GM12801 (cell line): ENCODE results near the gene SLC16A2.

Source experiments
- TF ChIP-seq, protein P1 (sequence below): IDR thresholded peaks from one replicate; pipeline ENCODE4 v1.5.1; 2011; ENCODE audit warnings: control low read depth; ENCODE audit not compliant: insufficient read length; ENCODE audit errors: extremely low read depth

SLC16A2 gene

DNA sequence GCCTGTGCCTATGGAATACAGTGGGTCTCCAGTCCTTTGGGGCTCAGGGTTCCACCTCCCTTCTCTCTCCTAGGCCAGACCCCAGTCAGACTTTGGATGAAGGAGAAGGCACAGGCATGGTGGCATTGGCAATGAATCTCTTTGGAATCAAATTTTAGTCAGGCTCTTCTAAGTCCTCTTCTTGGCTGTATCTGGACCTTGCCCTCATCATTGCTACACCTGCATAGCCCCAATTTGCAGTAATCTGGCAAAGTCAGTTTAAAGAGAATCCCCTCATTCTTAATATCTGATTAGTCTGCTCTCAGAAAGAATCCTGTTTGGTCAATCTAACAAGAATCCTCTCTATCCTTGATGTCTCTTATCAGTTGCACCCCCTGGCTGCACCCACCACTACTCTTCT lies 77.6 kb downstream of the SLC16A2 start:
- TF ChIP-seq, protein P1, sequence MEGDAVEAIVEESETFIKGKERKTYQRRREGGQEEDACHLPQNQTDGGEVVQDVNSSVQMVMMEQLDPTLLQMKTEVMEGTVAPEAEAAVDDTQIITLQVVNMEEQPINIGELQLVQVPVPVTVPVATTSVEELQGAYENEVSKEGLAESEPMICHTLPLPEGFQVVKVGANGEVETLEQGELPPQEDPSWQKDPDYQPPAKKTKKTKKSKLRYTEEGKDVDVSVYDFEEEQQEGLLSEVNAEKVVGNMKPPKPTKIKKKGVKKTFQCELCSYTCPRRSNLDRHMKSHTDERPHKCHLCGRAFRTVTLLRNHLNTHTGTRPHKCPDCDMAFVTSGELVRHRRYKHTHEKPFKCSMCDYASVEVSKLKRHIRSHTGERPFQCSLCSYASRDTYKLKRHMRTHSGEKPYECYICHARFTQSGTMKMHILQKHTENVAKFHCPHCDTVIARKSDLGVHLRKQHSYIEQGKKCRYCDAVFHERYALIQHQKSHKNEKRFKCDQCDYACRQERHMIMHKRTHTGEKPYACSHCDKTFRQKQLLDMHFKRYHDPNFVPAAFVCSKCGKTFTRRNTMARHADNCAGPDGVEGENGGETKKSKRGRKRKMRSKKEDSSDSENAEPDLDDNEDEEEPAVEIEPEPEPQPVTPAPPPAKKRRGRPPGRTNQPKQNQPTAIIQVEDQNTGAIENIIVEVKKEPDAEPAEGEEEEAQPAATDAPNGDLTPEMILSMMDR = no peak

DNA sequence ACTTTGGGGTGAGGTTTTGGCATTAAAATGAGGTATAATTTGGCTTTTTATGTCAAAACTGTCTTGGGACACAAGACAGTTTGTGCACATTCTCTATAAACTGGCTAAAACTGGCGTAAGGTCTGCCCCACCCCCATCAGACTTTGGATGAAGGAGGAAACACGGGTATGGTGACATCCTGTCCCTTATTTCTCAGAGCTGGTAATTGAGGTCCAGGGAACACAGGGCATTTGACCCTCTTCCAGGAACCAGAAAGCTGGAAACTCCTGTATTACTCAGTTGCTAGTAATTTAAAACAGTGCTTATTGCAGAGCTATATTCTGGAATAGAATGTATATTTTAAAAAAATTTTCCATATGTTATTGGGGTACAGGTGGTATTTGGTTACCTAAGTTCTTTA lies 78.8 kb downstream of the SLC16A2 start:
- TF ChIP-seq, protein P1 = no peak

DNA sequence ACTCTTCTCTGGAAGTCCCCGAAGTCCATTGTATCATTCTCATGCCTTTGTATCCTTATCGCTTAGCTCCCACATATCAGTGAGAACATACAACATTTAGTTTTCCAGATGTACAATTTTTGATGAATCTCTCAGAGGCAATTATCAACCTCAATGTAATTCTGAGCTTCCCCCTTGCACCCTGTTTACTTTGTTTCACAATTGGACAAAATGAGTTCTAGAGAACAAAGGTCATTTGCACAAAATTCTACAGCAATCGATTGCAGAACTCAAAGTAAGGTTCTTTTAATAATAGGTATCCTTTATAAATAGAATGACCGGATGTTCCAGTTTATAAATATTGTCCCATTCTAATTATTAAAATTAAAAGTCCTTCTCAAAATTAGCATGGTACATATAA lies 79.3 kb downstream of the SLC16A2 start:
- TF ChIP-seq, protein P1 = no peak

DNA sequence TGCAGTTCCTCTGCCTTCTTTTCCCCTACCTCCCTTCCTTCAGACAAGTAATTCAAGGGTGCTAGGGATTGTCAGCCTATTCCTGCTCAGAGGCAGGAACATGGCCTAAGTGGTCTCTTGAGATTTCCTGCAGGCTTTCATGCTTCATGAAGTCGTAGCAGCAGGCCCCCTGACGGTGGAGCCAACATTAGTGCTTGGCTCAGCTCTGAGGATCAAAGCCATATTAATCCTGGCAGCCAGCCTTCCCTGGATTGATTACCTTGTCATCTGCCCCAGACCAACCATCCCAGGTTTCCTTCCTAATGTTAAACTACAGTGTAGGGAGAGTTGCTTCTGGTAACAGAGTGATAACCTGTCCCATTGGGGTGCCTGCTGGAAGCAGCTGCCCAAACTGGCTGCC lies 84.1 kb downstream of the SLC16A2 start:
- TF ChIP-seq, protein P1 = no peak

DNA sequence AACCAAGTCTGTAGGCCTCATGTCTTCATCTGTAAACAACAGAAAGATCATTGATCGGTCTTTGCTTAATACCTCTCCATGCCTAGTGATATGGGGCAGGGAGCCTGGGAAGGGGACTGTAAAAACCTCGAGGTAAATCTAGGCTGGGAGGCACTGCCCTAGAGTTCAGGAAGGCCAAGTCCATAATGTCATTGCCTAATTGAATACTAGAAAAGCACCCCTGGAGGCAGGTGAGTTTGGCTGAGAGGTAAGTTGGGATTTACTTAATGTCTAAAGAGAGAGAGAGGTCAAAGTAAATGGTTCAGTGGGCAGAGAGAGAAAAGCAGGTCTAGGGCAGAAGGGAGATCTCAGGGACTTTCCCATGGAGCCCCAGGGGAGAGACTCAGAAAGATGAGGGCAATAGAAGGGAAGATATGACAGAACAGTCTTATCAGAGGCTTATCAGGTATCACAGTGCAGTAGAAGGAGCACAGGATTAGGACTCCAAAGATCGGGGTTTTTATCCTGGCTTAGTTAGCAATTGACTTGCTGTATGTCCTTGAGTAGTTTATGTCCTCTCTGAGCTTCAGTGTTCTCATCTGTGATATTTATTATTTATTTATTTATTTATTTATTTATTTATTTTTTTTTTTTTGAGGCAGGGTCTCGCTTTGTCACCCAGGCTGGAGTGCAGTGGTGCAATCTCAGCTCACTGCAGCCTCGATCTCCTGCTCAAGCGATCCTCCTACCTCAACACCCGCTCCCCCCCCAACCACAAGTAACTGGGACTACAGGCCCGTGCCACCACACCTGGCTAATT lies 85.2 kb downstream of the SLC16A2 start:
- TF ChIP-seq, protein P1 = no peak

DNA sequence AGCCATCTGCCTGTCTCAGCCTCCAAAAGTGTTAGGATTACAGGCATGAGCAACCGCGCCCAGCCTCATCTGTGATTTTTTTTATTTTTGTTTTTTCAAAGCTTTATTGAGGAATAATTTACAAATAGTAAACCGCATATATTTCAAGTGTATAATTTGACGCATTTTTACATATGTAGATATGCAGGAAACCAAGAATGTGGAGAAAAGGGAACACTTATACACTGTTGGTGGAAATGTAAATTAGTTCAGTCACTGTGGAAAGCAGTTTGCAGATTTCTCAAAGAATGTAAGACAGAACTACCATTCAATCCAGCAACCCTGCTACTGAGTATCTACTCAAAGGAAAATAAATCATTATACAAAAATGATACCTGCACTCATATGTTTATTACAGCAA lies 85.9 kb downstream of the SLC16A2 start:
- TF ChIP-seq, protein P1 = no peak

DNA sequence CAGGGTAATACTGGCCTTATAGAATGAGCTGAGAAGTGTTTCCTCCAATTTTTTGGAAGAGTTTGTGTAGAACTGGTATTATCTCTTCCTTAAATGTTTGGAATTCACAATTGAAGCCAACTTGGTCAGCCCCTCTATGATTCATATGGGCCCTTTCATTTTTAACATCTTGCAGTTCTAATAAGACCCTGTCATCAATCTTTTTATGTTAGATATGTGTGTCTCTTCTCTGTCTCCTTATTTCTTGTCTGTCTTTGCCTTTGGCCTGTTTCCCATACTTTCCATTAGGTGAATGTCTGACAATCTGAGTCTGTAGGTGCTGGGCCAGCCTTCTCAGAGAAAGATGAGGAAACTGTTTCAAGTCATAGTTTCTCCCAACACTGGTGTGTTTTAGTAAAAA lies 88.7 kb downstream of the SLC16A2 start:
- TF ChIP-seq, protein P1 = no peak
